NB4 (cell line): ENCODE data around the gene ZNF629.

Experiments
- CTCF ChIP-seq: IDR thresholded peaks from one replicate; pipeline ENCODE4 v1.5.1; 2012; ENCODE audit warnings: low read depth, low read length
- MAX ChIP-seq: IDR thresholded peaks from 2 replicates; pipeline ENCODE4 v1.6.1; 2011; ENCODE audit warnings: low read depth, low read length
- POLR2A ChIP-seq: IDR thresholded peaks from 2 replicates; pipeline ENCODE4 v1.6.1; 2011; ENCODE audit warnings: mild to moderate bottlenecking; ENCODE audit not compliant: insufficient read length; ENCODE audit errors: extremely low read depth

- TF ChIP-seq CTCF: no peak
- TF ChIP-seq POLR2A: no peak
- TF ChIP-seq MAX: no peak
These were observed 11.9 kb downstream of the ZNF629 start for GRCh38 chr16:30775131-30775391.
